ENCODE results near the gene DSPP. TPM values are rescaled to one million over a fixed set of nuclear protein-coding genes. Genes with fewer than 3 reads are reported as not detected.

Gene DSPP
- total RNA-seq, 1 donor from 2014 or later: not detected

DNA sequence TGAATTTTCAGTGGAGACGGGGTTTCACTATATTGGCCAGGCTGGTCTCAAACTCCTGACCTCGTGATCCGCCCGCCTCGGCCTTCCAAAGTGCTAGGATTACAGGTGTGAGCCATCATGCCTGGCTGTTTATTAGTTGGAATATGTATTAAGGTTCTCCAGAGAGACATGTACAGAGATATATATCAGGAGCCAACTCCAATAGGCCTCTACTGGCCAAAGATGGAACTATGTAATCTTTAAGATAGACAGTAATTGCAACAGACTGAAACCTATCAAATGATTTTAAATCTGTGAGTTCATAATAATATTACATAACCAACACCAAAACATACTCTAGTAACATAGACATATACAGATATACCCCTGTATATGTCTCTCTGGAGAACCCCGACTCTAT lies 36.0 kb downstream of the DSPP start:
- H3K79me2 ChIP-seq (ENCODE audit: insufficient read depth, low read length): no peaks in the 10 kb centered on the region
- H3K9me3 Mint-ChIP-seq (ENCODE audit: unreplicated experiment): no peaks in the 10 kb centered on the region
- no peak overlapping the region for H3K27ac Mint-ChIP-seq (ENCODE audit: unreplicated experiment)
- no peaks in the 10 kb centered on the region for H3K9me3 ChIP-seq (ENCODE audit: insufficient read depth, low read depth, low read length)
- H3K4me1 ChIP-seq (ENCODE audit: insufficient read depth, low read length): no peaks in the 10 kb centered on the region
- FAIRE-seq (no peak), DNase-seq (ENCODE audit: low read depth) (no peak)
- H3K27me3 ChIP-seq (ENCODE audit: insufficient read depth, low read length): no peaks in the 10 kb centered on the region
- H4K20me1 ChIP-seq (ENCODE audit: insufficient read depth, low read length): no peaks in the 10 kb centered on the region
- H3K27ac ChIP-seq (ENCODE audit: low read depth, low read length): no peak overlapping the region
- no peaks in the 10 kb centered on the region for H3K4me1 Mint-ChIP-seq (ENCODE audit: low read depth, unreplicated experiment)
- no peaks in the 10 kb centered on the region for H3K36me3 Mint-ChIP-seq (ENCODE audit: low read depth, unreplicated experiment)
- no peak overlapping the region for H3K4me2 ChIP-seq (ENCODE audit: low read length)
- no peaks in the 10 kb centered on the region for H3K36me3 ChIP-seq (ENCODE audit: insufficient read depth, low read length)
- H3K4me3 ChIP-seq (ENCODE audit: insufficient read depth, low read depth, low read length): no peak overlapping the region
- no peak overlapping the region for H3K4me3 Mint-ChIP-seq (ENCODE audit: unreplicated experiment)
- TF ChIP-seq, protein P1, sequence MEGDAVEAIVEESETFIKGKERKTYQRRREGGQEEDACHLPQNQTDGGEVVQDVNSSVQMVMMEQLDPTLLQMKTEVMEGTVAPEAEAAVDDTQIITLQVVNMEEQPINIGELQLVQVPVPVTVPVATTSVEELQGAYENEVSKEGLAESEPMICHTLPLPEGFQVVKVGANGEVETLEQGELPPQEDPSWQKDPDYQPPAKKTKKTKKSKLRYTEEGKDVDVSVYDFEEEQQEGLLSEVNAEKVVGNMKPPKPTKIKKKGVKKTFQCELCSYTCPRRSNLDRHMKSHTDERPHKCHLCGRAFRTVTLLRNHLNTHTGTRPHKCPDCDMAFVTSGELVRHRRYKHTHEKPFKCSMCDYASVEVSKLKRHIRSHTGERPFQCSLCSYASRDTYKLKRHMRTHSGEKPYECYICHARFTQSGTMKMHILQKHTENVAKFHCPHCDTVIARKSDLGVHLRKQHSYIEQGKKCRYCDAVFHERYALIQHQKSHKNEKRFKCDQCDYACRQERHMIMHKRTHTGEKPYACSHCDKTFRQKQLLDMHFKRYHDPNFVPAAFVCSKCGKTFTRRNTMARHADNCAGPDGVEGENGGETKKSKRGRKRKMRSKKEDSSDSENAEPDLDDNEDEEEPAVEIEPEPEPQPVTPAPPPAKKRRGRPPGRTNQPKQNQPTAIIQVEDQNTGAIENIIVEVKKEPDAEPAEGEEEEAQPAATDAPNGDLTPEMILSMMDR (IDR thresholded peaks at IDR 0.05; ENCODE audit: insufficient read depth, low read depth, low read length): no peak
- TF ChIP-seq EZH2 (IDR thresholded peaks at IDR 0.05; ENCODE audit: insufficient read depth, low read length): no peak
- H3K9ac ChIP-seq (ENCODE audit: low read length): no peak overlapping the region
- no peaks in the 10 kb centered on the region for H3K27me3 Mint-ChIP-seq (ENCODE audit: low read depth, unreplicated experiment)
- H2AFZ ChIP-seq (ENCODE audit: low read depth, low read length): no peak overlapping the region

- H3K27me3 ChIP-seq (ENCODE audit: insufficient read depth, low read length): no peaks in the 10 kb centered on the region
- no peaks in the 10 kb centered on the region for H3K9me3 ChIP-seq (ENCODE audit: insufficient read depth, low read depth, low read length)
- H3K4me3 ChIP-seq (ENCODE audit: insufficient read depth, low read depth, low read length): no peak within 1 kb of the TSS
- Mint-ChIP-seq H3K36me3 (ENCODE audit: low read depth, unreplicated experiment) (no peaks in the 10 kb centered on the region), H3K4me1 (ENCODE audit: low read depth, unreplicated experiment) (peaks cover 11% of the 10 kb centered on the region), H3K27ac (ENCODE audit: unreplicated experiment) (no peak within 1 kb of the TSS), H3K27me3 (ENCODE audit: low read depth, unreplicated experiment) (no peaks in the 10 kb centered on the region), H3K4me3 (ENCODE audit: unreplicated experiment) (no peak within 1 kb of the TSS), H3K9me3 (ENCODE audit: unreplicated experiment) (no peaks in the 10 kb centered on the region)
- no peak within 1 kb of the TSS for H2AFZ ChIP-seq (ENCODE audit: low read depth, low read length)
- no peaks in the 10 kb centered on the region for H3K4me1 ChIP-seq (ENCODE audit: insufficient read depth, low read length)
- H3K27ac ChIP-seq (ENCODE audit: low read depth, low read length): no peak within 1 kb of the TSS
- no peak for FAIRE-seq
- H3K79me2 ChIP-seq (ENCODE audit: insufficient read depth, low read length): no peaks in the 10 kb centered on the region
- H3K36me3 ChIP-seq (ENCODE audit: insufficient read depth, low read length): no peaks in the 10 kb centered on the region
- no peaks in the 10 kb centered on the region for H4K20me1 ChIP-seq (ENCODE audit: insufficient read depth, low read length)
- TF ChIP-seq, protein P1 (IDR thresholded peaks at IDR 0.05; ENCODE audit: insufficient read depth, low read depth, low read length): no peak
- no peak for TF ChIP-seq EZH2 (IDR thresholded peaks at IDR 0.05; ENCODE audit: insufficient read depth, low read length)
- H3K4me2 ChIP-seq (ENCODE audit: low read length): no peak within 1 kb of the TSS
- H3K9ac ChIP-seq (ENCODE audit: low read length): no peak within 1 kb of the TSS
- DNase-seq (ENCODE audit: low read depth): no peak
Observed at GRCh38 chr4:87649980-87650379, 41.7 kb downstream of the DSPP start, which contains the start of gene DMP1. Gene DMP1, plus strand, starts transcription at chr4:87650280. Its CDS starts 6,213 bp downstream, at chr4:87656493.

DNA sequence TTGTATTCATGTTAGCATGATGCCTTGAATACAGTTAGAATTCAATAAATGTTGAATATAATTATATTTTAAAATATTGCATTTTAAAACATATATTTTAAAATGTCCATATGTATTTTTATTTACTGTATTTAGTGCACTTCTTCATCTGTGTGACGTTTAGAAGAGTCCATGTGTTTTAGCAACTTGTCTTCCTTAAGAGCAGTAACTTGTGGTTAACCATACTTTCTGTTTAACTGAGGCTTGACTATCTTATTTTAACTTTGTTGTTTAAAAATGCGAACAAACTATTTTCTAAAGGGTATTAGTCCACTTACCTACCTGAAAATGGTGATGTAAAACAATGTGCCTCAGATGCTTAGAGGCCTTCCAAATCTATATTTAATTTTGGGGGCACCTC lies 42.6 kb downstream of the DSPP start:
- Histone ChIP-seq H3K36me3 (ENCODE audit: insufficient read depth, low read length) (no peaks in the 10 kb centered on the region), H2AFZ (ENCODE audit: low read depth, low read length) (no peak overlapping the region), H3K4me2 (ENCODE audit: low read length) (no peak overlapping the region), H3K4me3 (ENCODE audit: insufficient read depth, low read depth, low read length) (no peak overlapping the region), H3K27me3 (ENCODE audit: insufficient read depth, low read length) (no peaks in the 10 kb centered on the region), H3K27ac (ENCODE audit: low read depth, low read length) (no peak overlapping the region), H3K79me2 (ENCODE audit: insufficient read depth, low read length) (no peaks in the 10 kb centered on the region), H3K9me3 (ENCODE audit: insufficient read depth, low read depth, low read length) (no peaks in the 10 kb centered on the region), H3K9ac (ENCODE audit: low read length) (no peak overlapping the region), H4K20me1 (ENCODE audit: insufficient read depth, low read length) (no peaks in the 10 kb centered on the region), H3K4me1 (ENCODE audit: insufficient read depth, low read length) (no peaks in the 10 kb centered on the region)
- DNase-seq (ENCODE audit: low read depth) (no peak), FAIRE-seq (no peak)
- Mint-ChIP-seq H3K27me3 (ENCODE audit: low read depth, unreplicated experiment) (no peaks in the 10 kb centered on the region), H3K4me3 (ENCODE audit: unreplicated experiment) (no peak overlapping the region), H3K27ac (ENCODE audit: unreplicated experiment) (no peak overlapping the region), H3K36me3 (ENCODE audit: low read depth, unreplicated experiment) (no peaks in the 10 kb centered on the region), H3K9me3 (ENCODE audit: unreplicated experiment) (no peaks in the 10 kb centered on the region), H3K4me1 (ENCODE audit: low read depth, unreplicated experiment) (peaks cover 11% of the 10 kb centered on the region)
- TF ChIP-seq, protein P1 (IDR thresholded peaks at IDR 0.05; ENCODE audit: insufficient read depth, low read depth, low read length): no peak
- TF ChIP-seq EZH2 (IDR thresholded peaks at IDR 0.05; ENCODE audit: insufficient read depth, low read length): no peak
